Fibroblast of lung (primary cell): ENCODE data around the gene FOXR1.

ENCODE experiments used
- EZH2 ChIP-seq: IDR thresholded peaks from 2 replicates; pipeline ENCODE4 v1.5.1; 2012; ENCODE audit warnings: low read length, control low read depth, mild to moderate bottlenecking; ENCODE audit errors: missing control alignments
- TF ChIP-seq, protein P1 (sequence below), 2 donors: IDR thresholded peaks in 1 of 2; conservative IDR thresholded peaks in 1 of 2; 1 replicate in 1 of 2; 2 replicates in 1 of 2; pipeline ENCODE4 v1.5.1; 2011 to 2012; ENCODE audit warnings: low read length in 2 of 2, control low read depth in 1 of 2, inconsistent platforms in 1 of 2, low read depth in 1 of 2, mild to moderate bottlenecking in 1 of 2

DNA sequence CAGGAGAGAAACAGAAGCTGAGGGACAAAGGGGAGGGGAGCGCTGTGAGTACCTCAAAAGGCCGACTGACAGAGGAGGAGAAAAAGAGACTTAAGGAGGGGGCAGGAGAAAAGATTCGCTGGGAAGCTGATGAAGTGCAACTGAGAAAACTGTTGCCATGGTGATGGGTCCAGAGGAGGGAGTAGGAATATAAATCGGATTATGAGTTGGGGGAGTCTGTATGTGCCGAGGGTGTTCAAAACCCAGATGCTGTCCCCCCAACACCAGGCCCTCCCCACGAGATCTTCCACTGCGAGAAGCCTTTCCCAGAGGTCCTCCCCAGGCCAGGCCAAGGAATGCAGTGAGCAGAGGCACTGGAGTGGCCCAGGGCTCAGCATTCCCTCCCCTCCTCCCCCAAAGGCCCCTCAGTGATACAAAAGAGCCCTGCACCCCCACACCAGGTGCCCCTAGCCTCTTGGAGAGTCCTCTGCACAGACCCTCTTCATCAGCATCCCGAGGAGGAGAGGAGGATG is 32.1 kb upstream of the FOXR1 start:
- TF ChIP-seq EZH2 = no peak
- TF ChIP-seq, protein P1, sequence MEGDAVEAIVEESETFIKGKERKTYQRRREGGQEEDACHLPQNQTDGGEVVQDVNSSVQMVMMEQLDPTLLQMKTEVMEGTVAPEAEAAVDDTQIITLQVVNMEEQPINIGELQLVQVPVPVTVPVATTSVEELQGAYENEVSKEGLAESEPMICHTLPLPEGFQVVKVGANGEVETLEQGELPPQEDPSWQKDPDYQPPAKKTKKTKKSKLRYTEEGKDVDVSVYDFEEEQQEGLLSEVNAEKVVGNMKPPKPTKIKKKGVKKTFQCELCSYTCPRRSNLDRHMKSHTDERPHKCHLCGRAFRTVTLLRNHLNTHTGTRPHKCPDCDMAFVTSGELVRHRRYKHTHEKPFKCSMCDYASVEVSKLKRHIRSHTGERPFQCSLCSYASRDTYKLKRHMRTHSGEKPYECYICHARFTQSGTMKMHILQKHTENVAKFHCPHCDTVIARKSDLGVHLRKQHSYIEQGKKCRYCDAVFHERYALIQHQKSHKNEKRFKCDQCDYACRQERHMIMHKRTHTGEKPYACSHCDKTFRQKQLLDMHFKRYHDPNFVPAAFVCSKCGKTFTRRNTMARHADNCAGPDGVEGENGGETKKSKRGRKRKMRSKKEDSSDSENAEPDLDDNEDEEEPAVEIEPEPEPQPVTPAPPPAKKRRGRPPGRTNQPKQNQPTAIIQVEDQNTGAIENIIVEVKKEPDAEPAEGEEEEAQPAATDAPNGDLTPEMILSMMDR (conservative IDR thresholded peaks at IDR 0.05 in 1 of 2, IDR thresholded peaks at IDR 0.05 in 1 of 2; ENCODE audit: low read depth in 1 of 2, low read length in 2 of 2) = no peak
